Myocyte (in vitro differentiated cells): ENCODE measurements around the gene PTGIS. TPM values are rescaled to one million over a fixed set of nuclear protein-coding genes. Genes with fewer than 3 reads are reported as not detected.

Experiments
- DNase-seq: peaks from one replicate; pipeline ENCODE4 v3.0.0-alpha.2; 2012; ENCODE audit warnings: low read depth
- total RNA-seq: library from RNA; depleted of rRNA; stranded (reverse); fragments of >200 nt; gene quantifications from 2 replicates; pipeline ENCODE4 v1.2.3, GENCODE V29; 2014

Gene PTGIS
- total RNA-seq, 1 donor from 2014 or later: 1.2 TPM

GRCh38 chr20:49595811-49596561 lies 28.0 kb upstream of the PTGIS start:
- DNase-seq: peak; percentile 68

GRCh38 chr20:49595346-49595745 lies 27.4 kb upstream of the PTGIS start:
- DNase-seq: no peak

DNA sequence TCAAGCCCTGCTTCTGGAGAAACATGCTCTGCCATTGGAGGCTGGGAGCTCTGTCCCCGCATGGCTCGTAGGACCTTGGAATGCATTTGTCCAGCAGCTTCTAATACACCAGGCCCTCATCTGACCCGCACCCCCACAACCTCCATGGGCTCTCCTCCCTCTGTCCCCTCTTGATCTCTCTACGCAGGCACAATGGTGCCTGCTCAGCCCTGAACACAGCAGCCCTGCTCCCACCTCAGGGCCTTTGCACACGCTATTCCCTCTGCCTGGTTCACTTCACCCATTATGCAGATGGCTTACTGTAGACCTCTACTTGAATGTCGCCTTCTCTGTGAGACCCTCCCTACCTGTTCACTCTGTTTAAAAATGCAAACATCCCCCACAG lies 27.0 kb upstream of the PTGIS start:
- no peak for DNase-seq

GRCh38 chr20:49594143-49594930 lies 26.4 kb upstream of the PTGIS start:
- peak; percentile 91 for DNase-seq

GRCh38 chr20:49593466-49594142 lies 25.7 kb upstream of the PTGIS start:
- DNase-seq: no peak

DNA sequence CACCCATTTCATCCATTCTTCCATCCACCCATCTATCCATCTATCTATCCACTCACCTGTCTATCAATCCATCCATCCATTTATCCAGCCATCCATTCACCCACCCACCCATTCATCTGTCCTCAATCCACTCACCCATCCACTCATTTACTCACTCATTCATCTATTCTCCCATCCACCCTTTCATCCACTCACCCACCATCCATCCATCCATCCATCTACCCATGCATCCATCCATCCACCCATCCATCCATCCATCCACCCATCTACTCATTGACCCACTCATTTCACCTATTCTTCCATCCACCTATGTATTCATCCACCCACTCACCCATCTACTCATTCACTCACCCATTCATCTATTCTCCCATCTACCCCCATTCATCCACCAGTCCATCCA lies 24.2 kb upstream of the PTGIS start:
- DNase-seq: no peak

GRCh38 chr20:49591217-49591865 lies 23.4 kb upstream of the PTGIS start:
- peak; percentile 58 for DNase-seq

GRCh38 chr20:49590163-49591017 lies 22.5 kb upstream of the PTGIS start:
- DNase-seq: no peak

- no peak for DNase-seq
Observed at GRCh38 chr20:49589747-49590146, 21.8 kb upstream of the PTGIS start.

DNA sequence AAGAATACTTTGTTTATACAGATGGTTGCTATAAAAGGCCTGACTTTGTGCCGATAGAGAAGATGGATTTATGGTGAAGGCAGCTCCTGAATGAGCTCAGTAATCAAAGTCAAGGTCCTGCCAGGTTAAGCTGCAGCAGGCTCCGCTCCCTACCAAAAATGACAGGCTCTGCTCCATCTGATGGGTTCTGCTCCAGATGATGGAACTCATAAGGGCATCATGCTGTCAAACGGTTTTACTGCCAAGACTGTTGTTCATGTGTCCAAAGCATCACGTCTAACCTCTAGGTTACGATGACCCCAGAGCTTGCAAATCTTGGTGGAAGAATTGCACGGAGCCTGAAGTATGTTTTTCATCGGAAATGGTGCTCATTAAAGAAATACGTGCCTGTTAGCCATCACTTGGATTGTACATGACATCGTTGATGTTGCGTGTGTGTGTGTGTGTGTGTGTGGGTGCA lies 19.2 kb upstream of the PTGIS start:
- DNase-seq: no peak

GRCh38 chr20:49585585-49586245 lies 17.8 kb upstream of the PTGIS start:
- no peak for DNase-seq

DNA sequence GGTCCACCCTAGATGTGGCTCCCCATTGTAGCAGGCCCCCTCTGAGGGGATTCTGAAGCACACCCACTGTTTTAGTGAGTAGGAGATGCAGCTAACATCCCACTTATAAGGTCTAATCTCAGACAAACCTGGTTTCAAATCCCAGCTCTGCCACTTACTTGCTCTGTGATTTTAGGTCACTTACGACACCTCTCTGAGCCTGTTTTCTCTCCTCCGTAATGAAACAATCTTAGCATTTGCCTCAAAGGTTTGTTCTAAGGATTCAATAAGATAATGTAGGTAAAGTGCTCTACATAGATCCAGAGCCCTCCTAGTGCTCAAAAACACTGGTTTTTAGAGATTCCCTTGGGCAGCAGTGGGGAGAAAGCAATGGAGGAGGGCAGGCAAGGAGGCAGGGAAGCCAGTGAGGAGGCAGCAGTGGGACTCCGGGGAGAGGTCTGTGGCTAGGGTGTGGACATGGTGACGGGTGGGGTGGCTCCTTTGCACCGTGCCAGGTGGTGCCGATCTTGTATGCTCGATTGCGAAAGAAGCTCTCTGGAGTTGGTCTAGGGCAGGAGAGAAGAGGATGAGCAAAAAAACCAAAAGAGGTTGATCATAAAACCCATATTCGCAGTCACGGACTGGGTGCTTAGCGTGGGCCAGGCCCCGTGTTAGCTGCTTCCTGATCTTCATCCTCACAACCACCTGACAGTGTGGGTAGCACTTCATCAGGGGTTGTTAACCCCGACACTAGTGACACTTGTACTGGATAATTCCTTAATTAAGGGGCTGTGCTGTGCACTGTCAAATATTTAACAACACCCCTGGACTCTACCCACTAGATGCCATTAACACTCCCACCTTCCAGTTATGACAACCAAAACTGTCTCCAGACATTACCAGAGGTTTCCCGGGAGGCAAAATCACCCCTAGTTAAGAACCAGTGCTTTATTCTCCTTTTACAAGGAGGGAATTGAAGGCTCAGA lies 16.8 kb upstream of the PTGIS start:
- DNase-seq: no peak

DNA sequence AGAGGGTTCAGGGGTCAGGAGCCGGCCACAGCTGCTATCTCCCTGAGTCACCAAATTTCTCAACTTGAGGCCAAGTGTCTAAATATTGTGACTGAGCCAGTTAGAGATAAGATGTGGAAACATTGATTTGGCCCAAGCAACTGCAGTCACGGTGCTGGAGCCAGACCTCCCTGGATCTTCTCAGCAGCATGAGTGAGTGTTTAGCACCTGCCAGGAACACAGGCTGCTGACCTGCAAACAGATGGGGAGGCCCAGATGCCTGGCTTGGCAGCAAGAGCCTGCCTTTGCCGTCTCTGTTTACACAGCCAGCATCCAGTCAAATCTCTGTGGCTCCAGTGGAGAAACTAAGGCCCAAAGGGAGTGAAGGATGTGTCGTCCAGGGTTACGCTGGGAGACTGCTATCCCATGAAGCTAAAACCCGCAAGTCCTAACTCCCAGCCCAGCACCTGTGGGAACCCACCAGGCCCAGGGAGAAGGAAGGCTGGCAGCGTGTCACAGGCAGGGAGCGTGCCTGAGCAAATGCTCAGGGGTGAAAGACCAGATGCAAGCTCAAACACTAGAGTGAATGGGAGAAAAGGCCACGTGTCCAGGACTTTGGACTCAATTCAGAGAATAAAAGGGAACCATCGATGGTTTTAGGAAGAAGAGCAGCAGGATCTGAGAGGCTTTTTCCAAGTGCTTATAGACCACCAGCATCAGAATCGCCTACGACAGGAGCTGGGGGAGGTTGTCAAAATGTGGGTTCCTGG lies 15.9 kb upstream of the PTGIS start:
- DNase-seq: peak; percentile 76

DNA sequence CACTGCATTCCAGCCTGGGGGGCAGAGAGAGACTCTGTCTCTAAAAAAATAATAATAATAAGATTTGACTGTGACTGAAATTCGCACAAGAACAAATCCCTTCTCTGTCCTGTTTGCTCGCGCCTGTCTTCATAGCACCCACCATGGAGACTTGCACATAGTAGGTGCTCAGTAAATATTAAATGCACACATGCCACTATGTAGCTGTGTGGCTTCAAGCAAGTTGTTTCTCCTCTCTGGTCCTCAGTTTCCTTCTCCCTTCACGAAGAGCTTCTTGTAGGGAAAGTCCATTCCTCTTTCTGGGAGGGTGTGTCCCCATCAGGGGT lies 15.4 kb upstream of the PTGIS start:
- DNase-seq: no peak

GRCh38 chr20:49582413-49583334 lies 14.7 kb upstream of the PTGIS start:
- no peak for DNase-seq

DNA sequence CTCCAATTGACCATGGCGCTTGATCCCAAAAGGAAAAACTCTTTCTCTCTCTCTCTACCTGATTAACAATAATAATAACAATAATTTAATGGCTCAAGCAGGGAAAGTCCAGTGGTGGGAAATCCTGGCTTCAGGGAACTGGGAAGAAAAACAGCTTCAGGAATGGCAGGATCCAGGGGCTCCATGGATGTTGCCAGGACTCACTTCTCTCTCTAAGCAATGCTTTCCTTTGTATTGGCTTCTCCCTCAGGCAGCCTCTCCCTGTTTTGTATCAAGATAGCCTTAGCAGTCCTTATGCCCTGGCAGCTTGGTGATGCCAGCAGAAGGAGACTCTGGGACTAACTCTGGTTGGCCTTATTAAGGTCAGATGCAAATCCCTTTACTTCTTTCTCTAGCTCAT lies 13.5 kb upstream of the PTGIS start:
- no peak for DNase-seq

- no peak for DNase-seq
Observed at GRCh38 chr20:49580813-49581174, 12.9 kb upstream of the PTGIS start.
